Smooth muscle cell (in vitro differentiated cells): ENCODE measurements around the gene CXorf66. TPM values are rescaled to one million over a fixed set of nuclear protein-coding genes. Genes with fewer than 3 reads are reported as not detected.
A peak's percentile ranks its signal among the peaks of the same experiment; 100 is the strongest.

ENCODE experiments used
- DNase-seq: peaks from one replicate; lab custom pipeline; 2025; ENCODE audit not compliant: unreplicated experiment; lab: John Stamatoyannopoulos, UW
- H2AFZ ChIP-seq: fragments of 200-600 bp; sonication (generic); 2 replicates; pipeline ENCODE4 v1.6.0; 2016; ENCODE audit warnings: antibody characterized with exemption, low read depth, mild to moderate bottlenecking
- H3F3A ChIP-seq: fragments of 200-600 bp; sonication (generic); 2 replicates; pipeline ENCODE4 v1.6.0; 2017; ENCODE audit warnings: antibody characterized with exemption, low read depth
- H3K27ac ChIP-seq: fragments of 200-600 bp; sonication (generic); 2 replicates; pipeline ENCODE4 v1.5.1; 2016; ENCODE audit warnings: low read depth, mild to moderate bottlenecking
- H3K27me3 ChIP-seq: fragments of 200-600 bp; sonication (generic); 2 replicates; pipeline ENCODE4 v1.6.1; 2016; ENCODE audit warnings: low read depth, mild to moderate bottlenecking
- H3K36me3 ChIP-seq: fragments of 200-600 bp; sonication (generic); 2 replicates; pipeline ENCODE4 v1.5.1; 2016; ENCODE audit warnings: low read depth
- H3K4me1 ChIP-seq: fragments of 200-600 bp; sonication (generic); 2 replicates; pipeline ENCODE4 v1.5.1; 2016; ENCODE audit warnings: low read depth
- H3K4me2 ChIP-seq: fragments of 200-600 bp; sonication (generic); 2 replicates; pipeline ENCODE4 v1.6.0; 2016; ENCODE audit warnings: mild to moderate bottlenecking
- H3K4me3 ChIP-seq: fragments of 200-600 bp; sonication (generic); 2 replicates; pipeline ENCODE4 v1.5.1; 2016; ENCODE audit warnings: mild to moderate bottlenecking
- H3K79me2 ChIP-seq: fragments of 200-600 bp; sonication (generic); 2 replicates; pipeline ENCODE4 v1.6.0; 2016; ENCODE audit warnings: low read depth, mild to moderate bottlenecking
- H3K9ac ChIP-seq: fragments of 200-600 bp; sonication (generic); 2 replicates; pipeline ENCODE4 v1.6.0; 2016; ENCODE audit warnings: low read depth
- H3K9me3 ChIP-seq: fragments of 200-600 bp; sonication (generic); replicated peaks from 2 replicates; pipeline ENCODE4 v1.5.1; 2016; ENCODE audit warnings: low read depth
- H4K20me1 ChIP-seq: fragments of 200-600 bp; sonication (generic); 2 replicates; pipeline ENCODE4 v1.6.0; 2016; ENCODE audit warnings: low read depth
- WGBS: methylation state at CpG from one replicate; pipeline ENCODE4 v1.1.7; 2016; ENCODE audit warnings: low lambda C conversion rate; 5-methylcytosine and 5-hydroxymethylcytosine counted together
- polyA plus RNA-seq: library from polyadenylated mRNA; unstranded; fragments of >200 nt; fragmentation: Nextera tagmentation; extraction: Ambion mirVana; gene quantifications from 2 replicates; pipeline ENCODE4 v1.2.1, GENCODE V29; 2016
- total RNA-seq: library from RNA; depleted of rRNA; stranded (reverse); fragments of >200 nt; gene quantifications from 2 replicates; pipeline ENCODE4 v1.2.3, GENCODE V29; 2014
- TF ChIP-seq, protein P1 (sequence below): fragments of 200-600 bp; sonication (generic); IDR thresholded peaks from 2 replicates; pipeline ENCODE4 v1.5.1; 2017; ENCODE audit warnings: borderline replicate concordance, mild to moderate bottlenecking, antibody characterized with exemption; ENCODE audit not compliant: insufficient read depth, poor library complexity, severe bottlenecking

Gene CXorf66
- total and polyA plus RNA-seq, 2 experiments from 2014 or later: not detected

DNA sequence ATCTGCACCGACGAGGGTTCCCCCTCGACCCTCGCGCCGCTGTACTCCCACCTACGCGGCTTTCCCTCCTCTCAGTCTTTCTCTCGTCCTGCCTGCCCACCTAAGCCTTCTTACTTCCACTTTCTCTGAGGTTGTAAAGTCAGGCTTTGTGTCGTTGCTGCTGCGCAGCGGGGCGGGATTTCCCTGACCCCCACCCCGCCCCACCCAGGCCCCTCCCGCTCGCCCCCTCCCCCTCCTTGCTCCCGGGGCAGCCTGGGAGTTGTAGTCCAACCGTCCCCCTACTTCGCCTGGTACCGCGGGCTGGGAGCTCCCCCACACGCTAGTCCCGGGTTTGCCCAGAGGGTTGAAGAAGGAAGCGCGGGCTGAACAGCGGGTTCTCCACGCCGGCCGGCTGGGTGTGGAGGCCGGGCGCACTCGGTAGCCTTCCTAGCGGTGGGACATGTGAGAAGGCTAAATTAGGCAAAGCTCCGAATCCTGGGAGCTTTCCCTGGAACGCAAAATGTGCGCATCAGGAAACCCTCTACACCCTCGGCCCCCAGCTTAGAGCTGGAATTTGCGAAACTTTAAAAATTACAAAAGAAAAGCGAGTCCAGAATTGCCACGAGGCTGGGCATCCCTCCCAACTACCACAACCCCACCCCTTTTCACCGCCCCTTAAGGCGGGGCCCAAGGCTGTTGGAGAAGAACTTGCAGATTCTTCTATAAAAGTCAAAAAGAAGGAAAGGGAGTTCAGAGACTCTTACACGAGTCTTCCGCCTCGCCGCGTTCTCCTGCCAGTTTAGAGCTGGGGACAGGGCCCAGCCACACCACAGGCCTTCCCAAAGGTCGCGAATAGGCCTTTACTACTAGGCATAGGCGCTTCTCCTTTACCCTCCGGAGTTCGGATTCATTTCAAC, 32.2 kb downstream of the CXorf66 start, which contains the start of gene ATP11C:
Gene ATP11C (minus strand): TSS at position 153 of the 896 bp plus-strand sequence. CDS start 1,011 bp downstream, outside the sequence.
- peaks cover 5% of the 10 kb centered on the region for H3F3A ChIP-seq
- 32% methylated on average over 42 of the region's 52 CpGs for WGBS
- peak within 1 kb of the TSS; percentile 90 for H3K4me2 ChIP-seq
- H4K20me1 ChIP-seq: peaks cover 35% of the 10 kb centered on the region
- H3K27me3 ChIP-seq: no peaks in the 10 kb centered on the region
- peak within 1 kb of the TSS; percentile 86 for H3K27ac ChIP-seq
- H3K9me3 ChIP-seq: no peaks in the 10 kb centered on the region
- H3K4me1 ChIP-seq: no peaks in the 10 kb centered on the region
- H3K4me3 ChIP-seq: peak within 1 kb of the TSS; percentile 73
- peak; percentile 48 for DNase-seq
- TF ChIP-seq, protein P1, sequence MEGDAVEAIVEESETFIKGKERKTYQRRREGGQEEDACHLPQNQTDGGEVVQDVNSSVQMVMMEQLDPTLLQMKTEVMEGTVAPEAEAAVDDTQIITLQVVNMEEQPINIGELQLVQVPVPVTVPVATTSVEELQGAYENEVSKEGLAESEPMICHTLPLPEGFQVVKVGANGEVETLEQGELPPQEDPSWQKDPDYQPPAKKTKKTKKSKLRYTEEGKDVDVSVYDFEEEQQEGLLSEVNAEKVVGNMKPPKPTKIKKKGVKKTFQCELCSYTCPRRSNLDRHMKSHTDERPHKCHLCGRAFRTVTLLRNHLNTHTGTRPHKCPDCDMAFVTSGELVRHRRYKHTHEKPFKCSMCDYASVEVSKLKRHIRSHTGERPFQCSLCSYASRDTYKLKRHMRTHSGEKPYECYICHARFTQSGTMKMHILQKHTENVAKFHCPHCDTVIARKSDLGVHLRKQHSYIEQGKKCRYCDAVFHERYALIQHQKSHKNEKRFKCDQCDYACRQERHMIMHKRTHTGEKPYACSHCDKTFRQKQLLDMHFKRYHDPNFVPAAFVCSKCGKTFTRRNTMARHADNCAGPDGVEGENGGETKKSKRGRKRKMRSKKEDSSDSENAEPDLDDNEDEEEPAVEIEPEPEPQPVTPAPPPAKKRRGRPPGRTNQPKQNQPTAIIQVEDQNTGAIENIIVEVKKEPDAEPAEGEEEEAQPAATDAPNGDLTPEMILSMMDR: no peak
- H3K36me3 ChIP-seq: no peaks in the 10 kb centered on the region
- peak within 1 kb of the TSS; percentile 73 for H3K9ac ChIP-seq
- H2AFZ ChIP-seq: peak within 1 kb of the TSS; percentile 95
- no peaks in the 10 kb centered on the region for H3K79me2 ChIP-seq

DNA sequence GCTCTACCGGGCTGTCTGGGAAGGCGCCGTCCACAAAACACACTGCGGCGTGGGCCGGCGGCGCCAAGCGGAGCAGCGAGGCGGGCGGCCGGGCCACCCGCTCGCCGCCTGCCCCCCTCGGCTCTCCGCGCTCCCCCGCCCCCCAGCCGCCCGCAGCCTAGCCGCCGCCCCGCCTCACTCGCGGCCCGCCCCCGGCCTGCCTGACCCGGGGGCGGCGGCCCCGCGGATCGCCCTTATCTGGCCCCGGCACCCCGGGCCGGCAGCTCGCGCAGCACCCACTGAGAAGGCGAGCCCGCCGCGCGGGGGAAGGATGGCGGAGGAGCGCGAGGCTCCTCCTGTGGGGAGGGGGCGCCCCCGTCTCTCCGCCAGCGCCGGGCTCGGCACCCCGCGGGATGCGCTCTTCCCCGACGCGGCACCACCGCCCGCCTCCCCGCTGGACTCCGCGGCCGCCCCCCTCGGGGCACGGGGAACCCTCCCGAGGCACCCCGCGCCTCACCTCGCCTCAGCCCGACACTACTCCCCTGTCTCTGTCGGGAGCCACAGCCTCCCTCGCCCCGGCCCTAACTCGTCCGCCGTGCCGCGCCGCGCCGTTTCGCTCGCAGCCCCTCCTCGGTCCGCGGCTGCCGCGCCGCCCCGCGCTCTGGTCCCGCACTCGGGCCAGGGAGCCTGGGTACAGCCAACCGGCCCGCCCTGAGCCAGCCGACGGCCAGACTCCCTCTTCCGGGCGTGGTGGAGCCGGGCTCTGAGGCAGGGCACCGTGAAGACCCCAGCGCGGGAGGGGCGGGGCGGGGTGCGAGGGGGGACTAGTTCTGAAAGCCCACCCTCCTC, 33.0 kb downstream of the CXorf66 start:
- peak overlapping the region; percentile 95 for H2AFZ ChIP-seq
- no peaks in the 10 kb centered on the region for H3K9me3 ChIP-seq
- 60% methylated on average over 15 of the region's 109 CpGs for WGBS
- H3F3A ChIP-seq: peaks cover 5% of the 10 kb centered on the region
- H3K4me1 ChIP-seq: no peaks in the 10 kb centered on the region
- peaks cover 41% of the 10 kb centered on the region for H4K20me1 ChIP-seq
- peak; percentile 48 for DNase-seq
- H3K9ac ChIP-seq: peak overlapping the region; percentile 73
- H3K4me3 ChIP-seq: peak overlapping the region; percentile 73
- TF ChIP-seq, protein P1: no peak
- peak overlapping the region; percentile 90 for H3K4me2 ChIP-seq
- no peaks in the 10 kb centered on the region for H3K79me2 ChIP-seq
- peak overlapping the region; percentile 86 for H3K27ac ChIP-seq
- no peaks in the 10 kb centered on the region for H3K27me3 ChIP-seq
- H3K36me3 ChIP-seq: no peaks in the 10 kb centered on the region

DNA sequence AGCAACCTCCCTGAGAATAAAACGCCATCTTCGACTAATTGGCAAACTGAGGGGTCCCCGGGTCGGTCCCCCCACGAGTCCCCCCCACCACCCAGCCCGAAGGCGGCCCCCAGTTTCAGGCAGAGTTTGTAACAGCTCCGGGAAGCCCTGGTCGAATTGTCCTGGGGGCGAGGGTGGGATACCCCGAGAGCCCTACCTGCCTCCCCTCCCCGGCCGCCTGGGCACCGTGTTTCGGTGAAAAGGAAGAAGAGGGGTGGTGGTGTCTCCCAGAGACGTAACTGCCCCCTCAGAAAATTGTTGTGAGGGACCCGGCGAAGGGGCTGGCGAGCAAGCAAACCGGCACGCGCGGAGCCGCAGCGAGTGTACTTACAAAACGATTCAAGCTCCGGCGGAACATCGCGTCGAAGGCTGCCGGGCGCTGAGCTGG, 33.7 kb downstream of the CXorf66 start:
- Histone ChIP-seq H3K4me3 (peak overlapping the region; percentile 73), H2AFZ (no peak overlapping the region), H3K27me3 (no peaks in the 10 kb centered on the region), H3K4me1 (no peaks in the 10 kb centered on the region), H3K9me3 (no peaks in the 10 kb centered on the region), H3F3A (peaks cover 5% of the 10 kb centered on the region), H3K27ac (no peak overlapping the region), H3K79me2 (no peaks in the 10 kb centered on the region), H3K36me3 (no peaks in the 10 kb centered on the region), H4K20me1 (peaks cover 41% of the 10 kb centered on the region), H3K4me2 (peak overlapping the region; percentile 85), H3K9ac (peak overlapping the region; percentile 34)
- TF ChIP-seq, protein P1: no peak
- no peak for DNase-seq
- WGBS: 27% methylated on average over 30 of the region's 33 CpGs
